ENCODE results near the gene GDF10.

- TF ChIP-seq ZFP30 (CRISPR knock-in tag; IDR thresholded peaks at IDR 0.05) (no peak), RARB (CRISPR knock-in tag; IDR thresholded peaks at IDR 0.05) (no peak), GLIS3 (CRISPR knock-in tag; IDR thresholded peaks at IDR 0.05) (no peak), ZNF70 (CRISPR knock-in tag; IDR thresholded peaks at IDR 0.05) (no peak), POU6F1 (CRISPR knock-in tag; IDR thresholded peaks at IDR 0.05; ENCODE audit: borderline replicate concordance, low read depth) (no peak), ISL1 (CRISPR knock-in tag; IDR thresholded peaks at IDR 0.05) (no peak)
Observed at GRCh38 chr10:47283101-47283630, 16.8 kb upstream of the GDF10 start.
